GM12878 (cell line): Measurements from ENCODE around the gene ELFN2. TPM values are rescaled to one million over a fixed set of nuclear protein-coding genes. Genes with fewer than 3 reads are reported as not detected.

Experiments used
- ATAC-seq: fragments of 200-7000 bp; cut with Tn5 transposase; 3 replicates; pipeline ENCODE4 v1.9.1; 2020; ENCODE audit warnings: mild to moderate bottlenecking, moderate library complexity
- BruUV-seq: library from RNA; stranded (reverse); fragments of 400-500 nt; replicated peaks from 2 replicates; lab custom pipeline; 2021; lab: Mats Ljungman, UMichigan
- CTCF ChIA-PET: fragments of 300-600 bp; sonication (Branson Sonifier 250); formaldehyde crosslinking; extraction: SDS; loops from one replicate; lab custom pipeline; 2021; ENCODE audit warnings: inconsistent platforms; lab: Yijun Ruan, JAX
- POLR2A ChIA-PET: fragments of 350-600 bp; formaldehyde crosslinking; extraction: SDS; loops from one replicate; lab custom pipeline; 2021; ENCODE audit warnings: inconsistent platforms; lab: Charles Lee
- RAD21 ChIA-PET: fragments of 300-600 bp; sonication (Branson Sonifier 250); formaldehyde crosslinking; loops from one replicate; lab custom pipeline; 2023; ENCODE audit warnings: antibody characterized with exemption; ENCODE audit not compliant: unreplicated experiment; lab: Charles Lee
- SMC1A ChIA-PET: fragments of 300-600 bp; sonication (Branson Sonifier 250); formaldehyde crosslinking; loops from one replicate; lab custom pipeline; 2023; ENCODE audit not compliant: unreplicated experiment, uncharacterized antibody; lab: Charles Lee
- DNase-seq: peaks from one replicate; pipeline ENCODE4 v3.0.0-alpha.2; 2011; ENCODE audit warnings: low read depth, low spot score
- FAIRE-seq: peaks from 3 replicates; lab custom pipeline; 2011; peaks lifted over from hg19 to GRCh38; lab: Jason Lieb, UNC
- H2AFZ ChIP-seq: 2 replicates; pipeline ENCODE4 v1.6.0; 2011; ENCODE audit warnings: low read depth, low read length, control low read depth; ENCODE audit not compliant: control insufficient read depth
- H3K27ac ChIP-seq: 2 replicates; pipeline ENCODE4 v1.5.1; 2011; ENCODE audit warnings: control low read depth; ENCODE audit not compliant: control insufficient read depth, insufficient read depth
- H3K27me3 ChIP-seq, 2 experiments: replicated peaks in 1 of 2; 2 replicates each; pipeline versions ENCODE4 v1.6.0 to v1.6.1; 2011; ENCODE audit warnings: low read length in 1 of 2; ENCODE audit not compliant: control insufficient read depth in 2 of 2, insufficient read depth in 2 of 2
- H3K36me3 ChIP-seq, 2 experiments: 2 replicates each; pipeline ENCODE4 v1.5.1; 2011; ENCODE audit warnings: low read length in 1 of 2; ENCODE audit not compliant: control insufficient read depth in 2 of 2, insufficient read depth in 2 of 2
- H3K4me1 ChIP-seq: 2 replicates; pipeline ENCODE4 v1.6.1; 2011; ENCODE audit warnings: mild to moderate bottlenecking, low read length, moderate library complexity, mixed read lengths; ENCODE audit not compliant: control insufficient read depth, insufficient read depth
- H3K4me2 ChIP-seq: 2 replicates; pipeline ENCODE4 v1.6.0; 2011; ENCODE audit warnings: control low read depth; ENCODE audit not compliant: control insufficient read depth, insufficient read depth
- H3K4me3 ChIP-seq: fragments of 200-600 bp; sonication (generic); 2 replicates; pipeline ENCODE4 v1.5.1; 2016
- H3K79me2 ChIP-seq: 2 replicates; pipeline ENCODE4 v1.6.0; 2011; ENCODE audit warnings: low read length; ENCODE audit not compliant: control insufficient read depth, insufficient read depth
- H3K9ac ChIP-seq: 2 replicates; pipeline ENCODE4 v1.8.0; 2011; ENCODE audit warnings: low read length, control low read depth, mixed read lengths; ENCODE audit not compliant: control insufficient read depth, insufficient read depth
- H3K9me3 ChIP-seq: replicated peaks from 3 replicates; pipeline ENCODE4 v1.5.1; 2011; ENCODE audit warnings: mild to moderate bottlenecking, low read length; ENCODE audit not compliant: control insufficient read depth, insufficient read depth
- H4K20me1 ChIP-seq: 2 replicates; pipeline ENCODE4 v1.6.0; 2011; ENCODE audit not compliant: control insufficient read depth, insufficient read depth
- ESRRA ChIP-seq: IDR thresholded peaks from 2 replicates; pipeline ENCODE4 v1.6.1; 2012; ENCODE audit warnings: mild to moderate bottlenecking, low read length, improper control_type of control experiment
- MXI1 ChIP-seq: fragments of 150-350 bp; IDR thresholded peaks from 2 replicates; pipeline ENCODE4 v1.6.1; 2011; ENCODE audit warnings: low read depth, mild to moderate bottlenecking, inconsistent platforms, low read length, improper control_type of control experiment
- MYC ChIP-seq: IDR thresholded peaks from 2 replicates; pipeline ENCODE4 v1.6.1; 2011; ENCODE audit warnings: mild to moderate bottlenecking, low read length, moderate library complexity, inconsistent platforms; ENCODE audit not compliant: insufficient read depth, insufficient replicate concordance, insufficient read length, severe bottlenecking
- RELA ChIP-seq: fragments of 450-650 bp; IDR thresholded peaks from 2 replicates; pipeline ENCODE4 v1.8.0; 2014; ENCODE audit warnings: borderline replicate concordance; ENCODE audit not compliant: partially characterized antibody
- SUZ12 ChIP-seq: fragments of 200-600 bp; sonication (generic); IDR thresholded peaks from one replicate; pipeline ENCODE4 v1.6.1; 2018; ENCODE audit warnings: antibody characterized with exemption, mild to moderate bottlenecking; ENCODE audit not compliant: unreplicated experiment
- WGBS: methylation state at CpG from one replicate; pipeline ENCODE4 v1.1.6; 2016; ENCODE audit warnings: low lambda C conversion rate; ENCODE audit not compliant: insufficient replicate concordance, insufficient coverage; ENCODE audit errors: missing lambda C conversion rate; 5-methylcytosine and 5-hydroxymethylcytosine counted together
- in situ Hi-C: fragments of 300-500 bp; cut with MboI; formaldehyde crosslinking; loops from 9 replicates; pipeline ENCODE4 v1.14.3; 2018; ENCODE audit warnings: mixed read lengths
- intact Hi-C: fragments of 100-400 bp; cut with micrococcal nuclease; formaldehyde crosslinking; loops from one replicate; pipeline ENCODE4 v1.14.2; 2022; ENCODE audit not compliant: unreplicated experiment
- polyA plus RNA-seq, 11 experiments: library from polyadenylated mRNA; depleted of rRNA in 4 of 11; unstranded in 6 of 11; stranded (reverse) in 5 of 11; fragments of >200 nt; fragmentation: Nextera tagmentation in 4 of 11; fragmentation: Illumina TruSeq in 1 of 11; extraction: Ambion mirVana in 4 of 11; extraction: Trizol in 1 of 11; gene quantifications; 1 replicate in 1 of 11; 2 replicates in 10 of 11; pipeline versions ENCODE4 v1.2.1 to v1.2.3, GENCODE V29; 2011 to 2016; ENCODE audit warnings: inconsistent platforms in 2 of 11, missing spikeins in 2 of 11, low read depth in 1 of 11
- total RNA-seq, 4 experiments: library from RNA; depleted of rRNA in 3 of 4; stranded (reverse); fragments of >200 nt in 3 of 4; fragmentation: Illumina TruSeq in 1 of 4; extraction: Trizol in 1 of 4; gene quantifications; 2 replicates each; pipeline versions ENCODE4 v1.2.1 to v1.2.3, GENCODE V29; 2013 to 2021
- TF ChIP-seq, protein P1 (sequence below), 3 experiments: IDR thresholded peaks in 2 of 3; conservative IDR thresholded peaks in 1 of 3; 2 replicates each; pipeline ENCODE4 v1.5.1; 2011; ENCODE audit warnings: low read depth in 3 of 3, low read length in 3 of 3, mild to moderate bottlenecking in 3 of 3, control low read depth in 2 of 3, moderate library complexity in 2 of 3, inconsistent platforms in 1 of 3, mixed read lengths in 1 of 3; ENCODE audit not compliant: control insufficient read depth in 2 of 3, insufficient read depth in 1 of 3; ENCODE audit errors: extremely low read depth in 1 of 3
- TF ChIP-seq, protein P2 (sequence below): fragments of 450-650 bp; IDR thresholded peaks from 2 replicates; pipeline ENCODE4 v1.6.1; 2017; ENCODE audit warnings: antibody characterized with exemption, mild to moderate bottlenecking, moderate library complexity
- TF ChIP-seq, protein P3 (sequence below): IDR thresholded peaks from 2 replicates; pipeline ENCODE4 v1.6.1; 2012; ENCODE audit warnings: mild to moderate bottlenecking, low read depth, low read length
- TF ChIP-seq, protein P4 (sequence below): IDR thresholded peaks from 2 replicates; pipeline ENCODE4 v1.6.1; 2011; ENCODE audit warnings: low read depth, low read length, improper control_type of control experiment, borderline replicate concordance
- TF ChIP-seq, protein P5 (sequence below): fragments of 150-350 bp; IDR thresholded peaks from 2 replicates; pipeline ENCODE4 v1.6.1; 2014; ENCODE audit warnings: mild to moderate bottlenecking, low read depth, low read length

Gene ELFN2
- total and polyA plus RNA-seq, 10 of the 15 experiments (the other 5 are each of a cell fraction or from before 2014, with no cell fraction given) = 0.03 to 0.05 TPM; not detected in 8

DNA sequence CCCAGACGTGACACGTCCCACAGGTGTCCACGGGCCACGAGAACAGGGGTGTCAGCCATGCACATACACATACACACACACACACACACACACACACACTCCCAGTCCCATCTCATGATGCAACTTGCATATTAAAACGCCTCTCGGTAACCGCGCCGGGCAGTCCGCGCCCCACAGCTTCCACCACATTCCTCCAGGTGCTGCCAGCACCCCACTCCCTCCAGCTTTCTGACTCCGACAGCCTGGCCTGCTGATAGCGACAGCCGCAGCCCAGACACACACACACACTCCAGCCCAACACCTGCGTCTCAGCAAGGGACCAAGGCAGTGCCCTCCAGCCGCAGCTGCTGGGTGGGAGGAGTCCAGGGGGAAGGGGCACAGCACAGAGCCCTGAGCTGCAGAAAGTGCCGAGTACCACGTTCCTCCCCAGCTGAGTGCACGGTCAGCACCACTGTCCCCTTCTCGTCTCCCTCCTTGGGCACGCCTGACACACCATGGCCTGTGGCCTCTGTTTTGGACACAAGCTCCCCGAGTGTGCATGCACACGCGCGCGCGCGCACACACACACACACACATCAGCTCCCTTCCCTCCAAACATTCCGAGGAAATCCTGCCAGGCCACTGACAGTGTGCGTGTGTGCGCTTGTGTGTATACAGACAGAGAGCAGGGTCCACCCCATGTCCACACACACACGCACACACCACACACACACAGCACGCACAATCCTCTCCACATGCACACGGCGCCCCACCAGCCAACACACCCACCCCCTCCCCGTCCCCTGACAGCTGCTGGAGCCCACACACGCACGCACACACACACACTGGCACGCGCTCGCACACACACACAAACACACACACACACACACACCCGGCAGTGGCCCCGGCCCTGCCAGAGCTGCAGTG is 1.2 kb downstream of the ELFN2 start:
- no peak for FAIRE-seq
- Histone ChIP-seq H3K9me3 (no peaks in the 10 kb centered on the region), H3K4me3 (no peak overlapping the region), H3K4me2 (no peak overlapping the region), H3K9ac (no peak overlapping the region), H3K79me2 (no peaks in the 10 kb centered on the region), H2AFZ (no peak overlapping the region), H3K36me3 (no peaks in the 10 kb centered on the region), H3K27ac (no peak overlapping the region), H4K20me1 (no peaks in the 10 kb centered on the region), H3K4me1 (no peaks in the 10 kb centered on the region), H3K27me3 (peaks cover 13 to 18% of the 10 kb centered on the region in 2 experiments)
- ChIA-PET SMC1A (no interaction called here), RAD21 (no interaction called here), CTCF (interaction anchor here (1.3 kb wide), 1 partner anchor 109 kb away, joined by 5 read pairs; no protein-coding TSS in a partner anchor), POLR2A (no interaction called here)
- WGBS = 37% methylated on average over 40 of the region's 43 CpGs
- in situ Hi-C loops (no loop called here), intact Hi-C loops (no loop called here)
- no peak for DNase-seq
- no peak for ATAC-seq
- no TSS peak for BruUV-seq
- TF ChIP-seq, protein P1, sequence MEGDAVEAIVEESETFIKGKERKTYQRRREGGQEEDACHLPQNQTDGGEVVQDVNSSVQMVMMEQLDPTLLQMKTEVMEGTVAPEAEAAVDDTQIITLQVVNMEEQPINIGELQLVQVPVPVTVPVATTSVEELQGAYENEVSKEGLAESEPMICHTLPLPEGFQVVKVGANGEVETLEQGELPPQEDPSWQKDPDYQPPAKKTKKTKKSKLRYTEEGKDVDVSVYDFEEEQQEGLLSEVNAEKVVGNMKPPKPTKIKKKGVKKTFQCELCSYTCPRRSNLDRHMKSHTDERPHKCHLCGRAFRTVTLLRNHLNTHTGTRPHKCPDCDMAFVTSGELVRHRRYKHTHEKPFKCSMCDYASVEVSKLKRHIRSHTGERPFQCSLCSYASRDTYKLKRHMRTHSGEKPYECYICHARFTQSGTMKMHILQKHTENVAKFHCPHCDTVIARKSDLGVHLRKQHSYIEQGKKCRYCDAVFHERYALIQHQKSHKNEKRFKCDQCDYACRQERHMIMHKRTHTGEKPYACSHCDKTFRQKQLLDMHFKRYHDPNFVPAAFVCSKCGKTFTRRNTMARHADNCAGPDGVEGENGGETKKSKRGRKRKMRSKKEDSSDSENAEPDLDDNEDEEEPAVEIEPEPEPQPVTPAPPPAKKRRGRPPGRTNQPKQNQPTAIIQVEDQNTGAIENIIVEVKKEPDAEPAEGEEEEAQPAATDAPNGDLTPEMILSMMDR (IDR thresholded peaks at IDR 0.05 in 2 of 3, conservative IDR thresholded peaks at IDR 0.05 in 1 of 3; ENCODE audit: control insufficient read depth in 2 of 3, extremely low read depth in 1 of 3, insufficient read depth in 1 of 3, low read depth in 3 of 3, low read length in 3 of 3) = no peak
- TF ChIP-seq SUZ12 (no peak), MXI1 (no peak), ESRRA (no peak), RELA (no peak), MYC (no peak)
- TF ChIP-seq, protein P2, sequence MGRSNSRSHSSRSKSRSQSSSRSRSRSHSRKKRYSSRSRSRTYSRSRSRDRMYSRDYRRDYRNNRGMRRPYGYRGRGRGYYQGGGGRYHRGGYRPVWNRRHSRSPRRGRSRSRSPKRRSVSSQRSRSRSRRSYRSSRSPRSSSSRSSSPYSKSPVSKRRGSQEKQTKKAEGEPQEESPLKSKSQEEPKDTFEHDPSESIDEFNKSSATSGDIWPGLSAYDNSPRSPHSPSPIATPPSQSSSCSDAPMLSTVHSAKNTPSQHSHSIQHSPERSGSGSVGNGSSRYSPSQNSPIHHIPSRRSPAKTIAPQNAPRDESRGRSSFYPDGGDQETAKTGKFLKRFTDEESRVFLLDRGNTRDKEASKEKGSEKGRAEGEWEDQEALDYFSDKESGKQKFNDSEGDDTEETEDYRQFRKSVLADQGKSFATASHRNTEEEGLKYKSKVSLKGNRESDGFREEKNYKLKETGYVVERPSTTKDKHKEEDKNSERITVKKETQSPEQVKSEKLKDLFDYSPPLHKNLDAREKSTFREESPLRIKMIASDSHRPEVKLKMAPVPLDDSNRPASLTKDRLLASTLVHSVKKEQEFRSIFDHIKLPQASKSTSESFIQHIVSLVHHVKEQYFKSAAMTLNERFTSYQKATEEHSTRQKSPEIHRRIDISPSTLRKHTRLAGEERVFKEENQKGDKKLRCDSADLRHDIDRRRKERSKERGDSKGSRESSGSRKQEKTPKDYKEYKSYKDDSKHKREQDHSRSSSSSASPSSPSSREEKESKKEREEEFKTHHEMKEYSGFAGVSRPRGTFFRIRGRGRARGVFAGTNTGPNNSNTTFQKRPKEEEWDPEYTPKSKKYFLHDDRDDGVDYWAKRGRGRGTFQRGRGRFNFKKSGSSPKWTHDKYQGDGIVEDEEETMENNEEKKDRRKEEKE = no peak
- TF ChIP-seq, protein P3, sequence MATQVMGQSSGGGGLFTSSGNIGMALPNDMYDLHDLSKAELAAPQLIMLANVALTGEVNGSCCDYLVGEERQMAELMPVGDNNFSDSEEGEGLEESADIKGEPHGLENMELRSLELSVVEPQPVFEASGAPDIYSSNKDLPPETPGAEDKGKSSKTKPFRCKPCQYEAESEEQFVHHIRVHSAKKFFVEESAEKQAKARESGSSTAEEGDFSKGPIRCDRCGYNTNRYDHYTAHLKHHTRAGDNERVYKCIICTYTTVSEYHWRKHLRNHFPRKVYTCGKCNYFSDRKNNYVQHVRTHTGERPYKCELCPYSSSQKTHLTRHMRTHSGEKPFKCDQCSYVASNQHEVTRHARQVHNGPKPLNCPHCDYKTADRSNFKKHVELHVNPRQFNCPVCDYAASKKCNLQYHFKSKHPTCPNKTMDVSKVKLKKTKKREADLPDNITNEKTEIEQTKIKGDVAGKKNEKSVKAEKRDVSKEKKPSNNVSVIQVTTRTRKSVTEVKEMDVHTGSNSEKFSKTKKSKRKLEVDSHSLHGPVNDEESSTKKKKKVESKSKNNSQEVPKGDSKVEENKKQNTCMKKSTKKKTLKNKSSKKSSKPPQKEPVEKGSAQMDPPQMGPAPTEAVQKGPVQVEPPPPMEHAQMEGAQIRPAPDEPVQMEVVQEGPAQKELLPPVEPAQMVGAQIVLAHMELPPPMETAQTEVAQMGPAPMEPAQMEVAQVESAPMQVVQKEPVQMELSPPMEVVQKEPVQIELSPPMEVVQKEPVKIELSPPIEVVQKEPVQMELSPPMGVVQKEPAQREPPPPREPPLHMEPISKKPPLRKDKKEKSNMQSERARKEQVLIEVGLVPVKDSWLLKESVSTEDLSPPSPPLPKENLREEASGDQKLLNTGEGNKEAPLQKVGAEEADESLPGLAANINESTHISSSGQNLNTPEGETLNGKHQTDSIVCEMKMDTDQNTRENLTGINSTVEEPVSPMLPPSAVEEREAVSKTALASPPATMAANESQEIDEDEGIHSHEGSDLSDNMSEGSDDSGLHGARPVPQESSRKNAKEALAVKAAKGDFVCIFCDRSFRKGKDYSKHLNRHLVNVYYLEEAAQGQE = no peak
- TF ChIP-seq, protein P4, sequence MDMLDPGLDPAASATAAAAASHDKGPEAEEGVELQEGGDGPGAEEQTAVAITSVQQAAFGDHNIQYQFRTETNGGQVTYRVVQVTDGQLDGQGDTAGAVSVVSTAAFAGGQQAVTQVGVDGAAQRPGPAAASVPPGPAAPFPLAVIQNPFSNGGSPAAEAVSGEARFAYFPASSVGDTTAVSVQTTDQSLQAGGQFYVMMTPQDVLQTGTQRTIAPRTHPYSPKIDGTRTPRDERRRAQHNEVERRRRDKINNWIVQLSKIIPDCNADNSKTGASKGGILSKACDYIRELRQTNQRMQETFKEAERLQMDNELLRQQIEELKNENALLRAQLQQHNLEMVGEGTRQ = no peak
- TF ChIP-seq, protein P5, sequence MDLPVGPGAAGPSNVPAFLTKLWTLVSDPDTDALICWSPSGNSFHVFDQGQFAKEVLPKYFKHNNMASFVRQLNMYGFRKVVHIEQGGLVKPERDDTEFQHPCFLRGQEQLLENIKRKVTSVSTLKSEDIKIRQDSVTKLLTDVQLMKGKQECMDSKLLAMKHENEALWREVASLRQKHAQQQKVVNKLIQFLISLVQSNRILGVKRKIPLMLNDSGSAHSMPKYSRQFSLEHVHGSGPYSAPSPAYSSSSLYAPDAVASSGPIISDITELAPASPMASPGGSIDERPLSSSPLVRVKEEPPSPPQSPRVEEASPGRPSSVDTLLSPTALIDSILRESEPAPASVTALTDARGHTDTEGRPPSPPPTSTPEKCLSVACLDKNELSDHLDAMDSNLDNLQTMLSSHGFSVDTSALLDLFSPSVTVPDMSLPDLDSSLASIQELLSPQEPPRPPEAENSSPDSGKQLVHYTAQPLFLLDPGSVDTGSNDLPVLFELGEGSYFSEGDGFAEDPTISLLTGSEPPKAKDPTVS = no peak
